Natural killer cell (primary cell): ENCODE data around the gene ELOVL3. TPM values are rescaled to one million over a fixed set of nuclear protein-coding genes. Genes with fewer than 3 reads are reported as not detected.

ENCODE experiments used
- ATAC-seq, 3 donors: fragments of 150-1000 bp in 2 of 3; fragments of 200-7000 bp in 1 of 3; cut with Tn5 transposase; 1 replicate in 1 of 3; 2 replicates in 2 of 3; pipeline ENCODE4 v1.10.0; 2021; ENCODE audit warnings: mild to moderate bottlenecking in 2 of 3, moderate library complexity in 2 of 3
- DNase-seq, 2 donors: peaks; one replicate each; pipeline versions ENCODE4 v3.0.0 to v3.0.0-alpha.2; 2013 to 2021; ENCODE audit warnings: mixed read lengths in 1 of 2
- H3K27ac ChIP-seq: one replicate; pipeline ENCODE4 v1.5.1; 2013; ENCODE audit warnings: mild to moderate bottlenecking, low read length
- H3K27me3 ChIP-seq: one replicate; pipeline ENCODE4 v1.6.1; 2013; ENCODE audit warnings: low read length; ENCODE audit not compliant: control insufficient read depth, insufficient read depth
- H3K36me3 ChIP-seq: one replicate; pipeline ENCODE4 v1.6.1; 2013; ENCODE audit warnings: low read length; ENCODE audit not compliant: control insufficient read depth, insufficient read depth
- H3K4me1 ChIP-seq: one replicate; pipeline ENCODE4 v1.6.1; 2013; ENCODE audit warnings: low read length; ENCODE audit not compliant: control insufficient read depth, insufficient read depth
- H3K4me3 ChIP-seq: one replicate; pipeline ENCODE4 v1.5.1; 2013; ENCODE audit warnings: low read length
- H3K9me3 ChIP-seq: one replicate; pipeline ENCODE4 v1.6.1; 2013; ENCODE audit warnings: low read length; ENCODE audit not compliant: control insufficient read depth, insufficient read depth
- H3K27ac Mint-ChIP-seq, 2 donors: one replicate each; pipeline ENCODE4 v1.8.0; 2022; ENCODE audit warnings: mild to moderate bottlenecking in 2 of 2, mixed read lengths in 2 of 2, moderate library complexity in 1 of 2
- H3K27me3 Mint-ChIP-seq, 2 donors: one replicate each; pipeline ENCODE4 v1.8.0; 2022; ENCODE audit warnings: low read depth in 2 of 2, mixed read lengths in 2 of 2
- H3K36me3 Mint-ChIP-seq: one replicate; pipeline ENCODE4 v1.8.0; 2022; ENCODE audit warnings: mixed read lengths
- H3K4me1 Mint-ChIP-seq, 2 donors: one replicate each; pipeline ENCODE4 v1.8.0; 2022; ENCODE audit warnings: mixed read lengths in 2 of 2
- H3K4me3 Mint-ChIP-seq: one replicate; pipeline ENCODE4 v1.8.0; 2022; ENCODE audit warnings: mild to moderate bottlenecking, moderate library complexity, mixed read lengths
- H3K9me3 Mint-ChIP-seq, 2 donors: one replicate each; pipeline ENCODE4 v1.8.0; 2022; ENCODE audit warnings: mixed read lengths in 2 of 2
- CTCF ChIP-seq: fragments of 200-600 bp; IDR thresholded peaks from one replicate; pipeline ENCODE4 v1.8.0; 2022; ENCODE audit warnings: antibody characterized with exemption
- WGBS: methylation state at CpG from one replicate; pipeline ENCODE4 v1.1.7; 2013; ENCODE audit warnings: missing lambda C conversion rate; ENCODE audit not compliant: insufficient coverage; 5-methylcytosine and 5-hydroxymethylcytosine counted together
- intact Hi-C: fragments of 100-400 bp; cut with micrococcal nuclease; formaldehyde crosslinking; loops from one replicate; pipeline ENCODE4 v1.14.2; 2022
- total RNA-seq, 4 donors: library from RNA; stranded (reverse); fragments of 120-200 nt in 1 of 4; gene quantifications; one replicate each; pipeline versions ENCODE4 v1.2.3 to v1.2.4, GENCODE V29; 2013 to 2022

The ELOVL3 gene
- total RNA-seq, 3 donors from 2014 or later (not counting 1 experiment from before 2014, with no cell fraction given): not detected

GRCh38 chr10:102200751-102201640 lies 25.1 kb upstream of the ELOVL3 start:
- Histone ChIP-seq H3K27me3 (no peaks in the 10 kb centered on the region), H3K27ac (no peak overlapping the region), H3K36me3 (no peaks in the 10 kb centered on the region), H3K4me1 (no peaks in the 10 kb centered on the region), H3K4me3 (no peak overlapping the region), H3K9me3 (peaks cover 3% of the 10 kb centered on the region)
- TF ChIP-seq CTCF: no peak
- H3K4me1 Mint-ChIP-seq: no peaks in the 10 kb centered on the region
- no peak for DNase-seq
- intact Hi-C loops: no loop called here
- H3K27ac Mint-ChIP-seq: no peak overlapping the region
- no peak overlapping the region for H3K4me3 Mint-ChIP-seq
- ATAC-seq: no peak
- H3K36me3 Mint-ChIP-seq: no peaks in the 10 kb centered on the region
- H3K27me3 Mint-ChIP-seq: peaks cover 2 to 9% of the 10 kb centered on the region in 2 donors
- H3K9me3 Mint-ChIP-seq: no peaks in the 10 kb centered on the region
- 90% methylated on average over 34 of the region's 34 CpGs for WGBS

- H3K27ac ChIP-seq: no peak overlapping the region
- H3K27ac Mint-ChIP-seq: no peak overlapping the region
Measured at GRCh38 chr10:102202386-102202785, 23.7 kb upstream of the ELOVL3 start.

GRCh38 chr10:102208311-102209035 lies 17.6 kb upstream of the ELOVL3 start:
- Mint-ChIP-seq H3K36me3 (no peaks in the 10 kb centered on the region), H3K9me3 (no peaks in the 10 kb centered on the region), H3K4me1 (no peaks in the 10 kb centered on the region), H3K27ac (no peak overlapping the region), H3K4me3 (no peak overlapping the region), H3K27me3 (peaks cover 0 to 5% of the 10 kb centered on the region in 2 donors)
- no peak for DNase-seq
- TF ChIP-seq CTCF: no peak
- no peaks in the 10 kb centered on the region for H3K36me3 ChIP-seq
- H3K27me3 ChIP-seq: no peaks in the 10 kb centered on the region
- WGBS: 87% methylated on average over 4 of the region's 5 CpGs
- no peak overlapping the region for H3K4me3 ChIP-seq
- H3K4me1 ChIP-seq: no peaks in the 10 kb centered on the region
- no peak for ATAC-seq
- H3K9me3 ChIP-seq: peaks cover 3% of the 10 kb centered on the region
- H3K27ac ChIP-seq: no peak overlapping the region
- intact Hi-C loops: no loop called here

More at GRCh38 chr10:102202386-102202785, 23.7 kb upstream of the ELOVL3 start:
- peaks cover 2 to 9% of the 10 kb centered on the region in 2 donors for H3K27me3 Mint-ChIP-seq
- WGBS: 88% methylated on average over 1 of the region's 1 CpG
- Histone ChIP-seq H3K4me1 (no peaks in the 10 kb centered on the region), H3K36me3 (no peaks in the 10 kb centered on the region), H3K27me3 (no peaks in the 10 kb centered on the region), H3K4me3 (no peak overlapping the region), H3K9me3 (peaks cover 3% of the 10 kb centered on the region)
- H3K36me3 Mint-ChIP-seq: no peaks in the 10 kb centered on the region
- no peaks in the 10 kb centered on the region for H3K4me1 Mint-ChIP-seq
- no peak for TF ChIP-seq CTCF
- no peak overlapping the region for H3K4me3 Mint-ChIP-seq
- no peaks in the 10 kb centered on the region for H3K9me3 Mint-ChIP-seq
- intact Hi-C loops: no loop called here
- no peak for DNase-seq
- no peak for ATAC-seq
